Large intestine (tissue), 3 donors: ENCODE results near the gene TRAF2. TPM values are rescaled to one million over a fixed set of nuclear protein-coding genes. Genes with fewer than 3 reads are reported as not detected.

Experiments used
- DNase-seq, 2 donors: peaks; one replicate each; pipeline versions ENCODE4 v3.0.0 to v3.0.0-alpha.2; 2013
- H3K27ac ChIP-seq: one replicate; pipeline ENCODE4 v1.5.1; 2013; ENCODE audit warnings: low read length
- H3K27me3 ChIP-seq: 2 replicates; pipeline ENCODE4 v1.6.1; 2013; ENCODE audit warnings: low read length; ENCODE audit not compliant: control insufficient read depth, insufficient read depth
- H3K36me3 ChIP-seq: 2 replicates; pipeline ENCODE4 v1.6.1; 2013; ENCODE audit warnings: low read length; ENCODE audit not compliant: control insufficient read depth, insufficient read depth
- H3K4me1 ChIP-seq: one replicate; pipeline ENCODE4 v1.6.1; 2013; ENCODE audit warnings: low read length; ENCODE audit not compliant: control insufficient read depth, insufficient read depth
- H3K4me3 ChIP-seq: one replicate; pipeline ENCODE4 v1.5.1; 2013; ENCODE audit warnings: low read length
- H3K9me3 ChIP-seq: one replicate; pipeline ENCODE4 v1.6.1; 2013; ENCODE audit warnings: mild to moderate bottlenecking, low read depth, low read length, moderate library complexity; ENCODE audit not compliant: control insufficient read depth
- WGBS: methylation state at CpG from one replicate; pipeline ENCODE4 v1.1.5; 2013; ENCODE audit warnings: low lambda C conversion rate; ENCODE audit not compliant: insufficient coverage; 5-methylcytosine and 5-hydroxymethylcytosine counted together
- polyA plus RNA-seq: library from polyadenylated mRNA; unstranded; fragments of 120-200 nt; gene quantifications from one replicate; pipeline ENCODE4 v1.2.1, GENCODE V29; 2013

The TRAF2 gene
- polyA plus RNA-seq, 1 donor, result 18.5 TPM

DNA sequence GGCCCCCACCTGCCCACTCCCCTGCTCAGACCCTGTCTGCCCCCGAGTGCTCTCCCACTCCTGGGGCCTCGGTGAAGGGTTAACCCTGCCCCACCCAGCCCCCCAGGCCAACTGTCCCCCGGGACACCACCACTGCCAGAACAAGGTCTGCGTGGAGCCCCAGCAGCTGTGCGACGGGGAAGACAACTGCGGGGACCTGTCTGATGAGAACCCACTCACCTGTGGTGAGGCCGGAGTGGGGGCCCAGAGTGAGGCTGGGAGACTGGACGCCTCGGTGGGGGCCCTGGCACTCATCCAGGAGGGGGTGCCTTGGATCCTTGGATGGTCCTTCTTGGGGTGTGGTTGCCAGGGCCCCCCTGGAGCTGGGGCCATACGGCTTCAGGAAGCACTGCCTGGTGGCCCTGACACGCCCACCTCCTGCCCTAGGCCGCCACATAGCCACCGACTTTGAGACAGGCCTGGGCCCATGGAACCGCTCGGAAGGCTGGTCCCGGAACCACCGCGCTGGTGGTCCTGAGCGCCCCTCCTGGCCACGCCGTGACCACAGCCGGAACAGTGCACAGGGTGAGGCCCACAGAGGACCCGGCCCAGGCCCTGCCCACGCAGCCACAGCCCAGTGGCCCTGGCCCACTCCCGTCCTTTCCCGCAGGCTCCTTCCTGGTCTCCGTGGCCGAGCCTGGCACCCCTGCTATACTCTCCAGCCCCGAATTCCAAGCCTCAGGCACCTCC lies 32.0 kb upstream of the TRAF2 start:
- H3K36me3 ChIP-seq, result peaks cover 82% of the 10 kb centered on the region
- H3K27ac ChIP-seq, result peak overlapping the region; percentile 94
- H3K4me1 ChIP-seq, result peaks cover 90% of the 10 kb centered on the region
- DNase-seq, result peak in 1 of 2 donors; percentile 56
- peak overlapping the region; percentile 100 for H3K4me3 ChIP-seq
- no peaks in the 10 kb centered on the region for H3K27me3 ChIP-seq
- H3K9me3 ChIP-seq, result peaks cover 18% of the 10 kb centered on the region
- WGBS, result no CpG with 5 or more reads among the region's 30 CpGs

DNA sequence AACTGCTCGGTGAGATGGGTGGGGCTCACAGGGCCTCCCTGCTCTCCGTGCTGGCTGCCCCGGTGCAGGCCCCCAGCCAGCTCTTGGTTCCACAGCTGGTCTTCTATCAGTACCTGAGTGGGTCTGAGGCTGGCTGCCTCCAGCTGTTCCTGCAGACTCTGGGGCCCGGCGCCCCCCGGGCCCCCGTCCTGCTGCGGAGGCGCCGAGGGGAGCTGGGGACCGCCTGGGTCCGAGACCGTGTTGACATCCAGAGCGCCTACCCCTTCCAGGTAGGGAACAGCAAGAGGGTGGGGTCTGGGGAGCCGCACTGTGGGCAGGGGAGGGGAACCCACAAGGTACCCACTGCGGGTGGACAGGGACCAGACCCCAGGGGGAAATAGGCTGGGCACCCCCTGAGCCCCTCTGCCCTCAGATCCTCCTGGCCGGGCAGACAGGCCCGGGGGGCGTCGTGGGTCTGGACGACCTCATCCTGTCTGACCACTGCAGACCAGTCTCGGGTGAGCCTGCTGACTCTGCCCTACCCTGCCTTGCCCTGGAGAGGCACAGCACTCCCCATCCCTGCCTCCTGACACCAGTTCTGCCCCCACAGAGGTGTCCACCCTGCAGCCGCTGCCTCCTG lies 31.4 kb upstream of the TRAF2 start:
- Histone ChIP-seq H3K4me3 (peak overlapping the region; percentile 100), H3K4me1 (peaks cover 94% of the 10 kb centered on the region), H3K36me3 (peaks cover 87% of the 10 kb centered on the region), H3K27me3 (no peaks in the 10 kb centered on the region), H3K9me3 (peaks cover 18% of the 10 kb centered on the region), H3K27ac (peak overlapping the region; percentile 94)
- WGBS, result no CpG with 5 or more reads among the region's 23 CpGs
- DNase-seq, result no peak

DNA sequence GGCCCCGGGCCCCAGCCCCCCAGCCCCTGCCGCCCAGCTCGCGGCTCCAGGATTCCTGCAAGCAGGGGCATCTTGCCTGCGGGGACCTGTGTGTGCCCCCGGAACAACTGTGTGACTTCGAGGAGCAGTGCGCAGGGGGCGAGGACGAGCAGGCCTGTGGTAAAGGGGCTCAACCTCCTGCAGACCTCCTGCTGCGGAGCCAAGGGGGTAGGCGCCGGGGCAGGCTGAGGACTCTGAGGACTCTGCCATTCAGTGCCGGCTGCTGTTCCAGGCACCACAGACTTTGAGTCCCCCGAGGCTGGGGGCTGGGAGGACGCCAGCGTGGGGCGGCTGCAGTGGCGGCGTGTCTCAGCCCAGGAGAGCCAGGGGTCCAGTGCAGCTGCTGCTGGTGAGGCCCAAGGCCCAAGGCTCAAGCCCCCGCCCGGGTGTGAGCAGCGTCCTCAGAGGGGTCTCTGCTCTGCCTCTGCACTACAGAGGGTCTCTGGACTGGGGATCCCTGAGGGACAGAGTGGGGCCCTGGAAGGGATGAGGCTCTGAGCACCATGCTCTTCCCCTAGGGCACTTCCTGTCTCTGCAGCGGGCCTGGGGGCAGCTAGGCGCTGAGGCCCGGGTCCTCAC lies 30.7 kb upstream of the TRAF2 start:
- peaks cover 92% of the 10 kb centered on the region for H3K4me1 ChIP-seq
- H3K36me3 ChIP-seq, result peaks cover 84% of the 10 kb centered on the region
- DNase-seq, result no peak
- no CpG with 5 or more reads among the region's 26 CpGs for WGBS
- H3K27ac ChIP-seq, result peak overlapping the region; percentile 94
- peak overlapping the region; percentile 100 for H3K4me3 ChIP-seq
- no peaks in the 10 kb centered on the region for H3K27me3 ChIP-seq
- H3K9me3 ChIP-seq, result peaks cover 18% of the 10 kb centered on the region

DNA sequence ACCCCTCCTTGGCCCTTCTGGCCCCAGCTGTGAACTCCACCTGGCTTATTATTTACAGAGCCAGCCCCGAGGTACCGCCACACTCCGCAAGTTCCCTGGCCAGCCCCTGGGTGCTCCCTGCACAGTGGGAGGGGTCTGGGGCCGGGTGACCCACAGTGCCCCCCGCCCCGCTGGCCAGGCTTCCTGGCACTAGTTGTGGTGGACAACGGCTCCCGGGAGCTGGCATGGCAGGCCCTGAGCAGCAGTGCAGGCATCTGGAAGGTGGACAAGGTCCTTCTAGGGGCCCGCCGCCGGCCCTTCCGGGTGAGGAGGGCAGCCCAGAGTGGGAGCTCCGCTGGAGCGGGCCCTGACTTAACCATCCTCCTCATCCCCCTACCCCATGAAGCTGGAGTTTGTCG lies 30.2 kb upstream of the TRAF2 start:
- DNase-seq, result peak in 1 of 2 donors; percentile 25
- Histone ChIP-seq H3K27ac (peak overlapping the region; percentile 94), H3K9me3 (peaks cover 18% of the 10 kb centered on the region), H3K36me3 (peaks cover 84% of the 10 kb centered on the region), H3K4me1 (peaks cover 92% of the 10 kb centered on the region), H3K27me3 (no peaks in the 10 kb centered on the region), H3K4me3 (peak overlapping the region; percentile 100)
- no CpG with 5 or more reads among the region's 15 CpGs for WGBS

DNA sequence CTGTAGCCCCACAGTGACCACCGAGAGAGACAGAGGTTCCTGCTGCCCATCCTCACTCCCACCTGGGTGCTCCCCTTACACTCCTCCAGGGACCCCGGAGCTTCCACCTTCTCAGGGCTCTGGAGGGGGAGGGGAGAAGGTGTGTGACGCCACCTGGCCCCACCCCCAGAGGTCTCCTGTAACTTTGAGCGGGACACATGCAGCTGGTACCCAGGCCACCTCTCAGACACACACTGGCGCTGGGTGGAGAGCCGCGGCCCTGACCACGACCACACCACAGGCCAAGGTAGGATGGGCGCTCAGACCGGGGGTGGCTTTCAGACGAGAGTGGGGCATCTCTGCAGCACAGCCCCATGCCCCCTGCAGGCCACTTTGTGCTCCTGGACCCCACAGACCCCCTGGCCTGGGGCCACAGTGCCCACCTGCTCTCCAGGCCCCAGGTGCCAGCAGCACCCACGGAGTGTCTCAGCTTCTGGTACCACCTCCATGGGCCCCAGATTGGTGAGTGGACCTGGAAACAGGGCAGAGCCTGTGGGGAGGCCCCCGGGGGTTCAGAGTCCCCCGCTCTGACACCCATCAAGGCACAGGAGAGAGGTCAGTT lies 29.7 kb upstream of the TRAF2 start:
- no peaks in the 10 kb centered on the region for H3K27me3 ChIP-seq
- no CpG with 5 or more reads among the region's 14 CpGs for WGBS
- peak overlapping the region; percentile 94 for H3K27ac ChIP-seq
- peaks cover 84% of the 10 kb centered on the region for H3K36me3 ChIP-seq
- peaks cover 18% of the 10 kb centered on the region for H3K9me3 ChIP-seq
- no peak for DNase-seq
- peaks cover 92% of the 10 kb centered on the region for H3K4me1 ChIP-seq
- H3K4me3 ChIP-seq, result peak overlapping the region; percentile 100

DNA sequence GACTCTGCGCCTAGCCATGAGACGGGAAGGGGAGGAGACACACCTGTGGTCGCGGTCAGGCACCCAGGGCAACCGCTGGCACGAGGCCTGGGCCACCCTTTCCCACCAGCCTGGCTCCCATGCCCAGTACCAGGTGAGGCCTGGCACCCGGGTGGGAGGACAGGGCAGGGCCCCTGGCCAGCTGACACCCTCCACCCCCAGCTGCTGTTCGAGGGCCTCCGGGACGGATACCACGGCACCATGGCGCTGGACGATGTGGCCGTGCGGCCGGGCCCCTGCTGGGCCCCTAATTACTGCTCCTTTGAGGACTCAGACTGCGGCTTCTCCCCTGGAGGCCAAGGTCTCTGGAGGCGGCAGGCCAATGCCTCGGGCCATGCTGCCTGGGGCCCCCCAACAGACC lies 29.1 kb upstream of the TRAF2 start:
- Histone ChIP-seq H3K27ac (peak overlapping the region; percentile 94), H3K4me3 (peak overlapping the region; percentile 100), H3K9me3 (peaks cover 18% of the 10 kb centered on the region), H3K36me3 (peaks cover 86% of the 10 kb centered on the region), H3K27me3 (no peaks in the 10 kb centered on the region), H3K4me1 (peaks cover 87% of the 10 kb centered on the region)
- no CpG with 5 or more reads among the region's 19 CpGs for WGBS
- peak in 1 of 2 donors; percentile 53 for DNase-seq

DNA sequence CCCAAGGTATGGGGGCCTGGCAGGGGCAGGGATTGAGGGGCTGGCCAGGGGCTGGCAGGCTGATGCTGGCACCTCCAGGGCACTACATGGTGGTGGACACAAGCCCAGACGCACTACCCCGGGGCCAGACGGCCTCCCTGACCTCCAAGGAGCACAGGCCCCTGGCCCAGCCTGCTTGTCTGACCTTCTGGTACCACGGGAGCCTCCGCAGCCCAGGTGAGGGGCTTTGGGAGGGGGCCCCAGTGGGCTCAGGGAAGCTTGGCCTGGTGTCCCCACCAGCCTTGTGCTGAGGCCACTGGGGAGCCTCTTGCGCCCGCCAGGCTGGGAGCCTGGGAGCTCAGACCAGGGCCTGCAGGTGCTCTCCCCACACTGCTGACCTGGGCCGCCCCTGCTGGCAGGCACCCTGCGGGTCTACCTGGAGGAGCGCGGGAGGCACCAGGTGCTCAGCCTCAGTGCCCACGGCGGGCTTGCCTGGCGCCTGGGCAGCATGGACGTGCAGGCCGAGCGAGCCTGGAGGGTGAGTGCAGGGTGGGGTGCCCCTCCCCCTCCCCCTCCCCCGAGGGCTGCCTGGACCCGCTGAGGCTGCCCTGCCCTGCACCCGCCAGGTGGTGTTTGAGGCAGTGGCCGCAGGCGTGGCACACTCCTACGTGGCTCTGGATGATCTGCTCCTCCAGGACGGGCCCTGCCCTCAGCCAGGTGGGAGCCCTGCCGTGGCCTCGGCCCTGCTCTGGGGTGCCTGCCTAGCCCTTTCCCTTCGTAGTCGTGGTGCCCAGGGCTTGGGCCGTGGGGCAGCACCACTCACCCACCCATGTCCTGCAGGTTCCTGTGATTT lies 28.5 kb upstream of the TRAF2 start:
- H3K9me3 ChIP-seq, result peaks cover 18% of the 10 kb centered on the region
- peak in 1 of 2 donors; percentile 63 for DNase-seq
- H3K27ac ChIP-seq, result peak overlapping the region; percentile 94
- no peaks in the 10 kb centered on the region for H3K27me3 ChIP-seq
- peak overlapping the region; percentile 4 for H3K4me3 ChIP-seq
- peaks cover 90% of the 10 kb centered on the region for H3K36me3 ChIP-seq
- H3K4me1 ChIP-seq, result peaks cover 82% of the 10 kb centered on the region
- WGBS, result no CpG with 5 or more reads among the region's 29 CpGs

DNA sequence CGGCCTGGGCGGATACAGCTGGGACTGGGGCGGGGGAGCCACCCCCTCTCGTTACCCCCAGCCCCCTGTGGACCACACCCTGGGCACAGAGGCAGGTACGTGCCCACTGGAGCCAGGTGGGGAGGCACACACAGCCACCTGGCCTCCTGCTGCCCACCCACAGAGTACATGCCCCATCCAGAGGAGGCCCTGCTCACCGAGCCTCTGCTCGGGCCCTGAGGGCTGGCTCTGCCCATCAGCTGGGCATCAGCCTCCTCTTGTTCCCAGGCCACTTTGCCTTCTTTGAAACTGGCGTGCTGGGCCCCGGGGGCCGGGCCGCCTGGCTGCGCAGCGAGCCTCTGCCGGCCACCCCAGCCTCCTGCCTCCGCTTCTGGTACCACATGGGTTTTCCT lies 27.9 kb upstream of the TRAF2 start:
- Histone ChIP-seq H3K9me3 (peaks cover 18% of the 10 kb centered on the region), H3K4me3 (peak overlapping the region; percentile 4), H3K4me1 (peaks cover 76% of the 10 kb centered on the region), H3K27ac (peak overlapping the region; percentile 94), H3K36me3 (peaks cover 90% of the 10 kb centered on the region), H3K27me3 (no peaks in the 10 kb centered on the region)
- WGBS, result no CpG with 5 or more reads among the region's 15 CpGs
- no peak for DNase-seq

DNA sequence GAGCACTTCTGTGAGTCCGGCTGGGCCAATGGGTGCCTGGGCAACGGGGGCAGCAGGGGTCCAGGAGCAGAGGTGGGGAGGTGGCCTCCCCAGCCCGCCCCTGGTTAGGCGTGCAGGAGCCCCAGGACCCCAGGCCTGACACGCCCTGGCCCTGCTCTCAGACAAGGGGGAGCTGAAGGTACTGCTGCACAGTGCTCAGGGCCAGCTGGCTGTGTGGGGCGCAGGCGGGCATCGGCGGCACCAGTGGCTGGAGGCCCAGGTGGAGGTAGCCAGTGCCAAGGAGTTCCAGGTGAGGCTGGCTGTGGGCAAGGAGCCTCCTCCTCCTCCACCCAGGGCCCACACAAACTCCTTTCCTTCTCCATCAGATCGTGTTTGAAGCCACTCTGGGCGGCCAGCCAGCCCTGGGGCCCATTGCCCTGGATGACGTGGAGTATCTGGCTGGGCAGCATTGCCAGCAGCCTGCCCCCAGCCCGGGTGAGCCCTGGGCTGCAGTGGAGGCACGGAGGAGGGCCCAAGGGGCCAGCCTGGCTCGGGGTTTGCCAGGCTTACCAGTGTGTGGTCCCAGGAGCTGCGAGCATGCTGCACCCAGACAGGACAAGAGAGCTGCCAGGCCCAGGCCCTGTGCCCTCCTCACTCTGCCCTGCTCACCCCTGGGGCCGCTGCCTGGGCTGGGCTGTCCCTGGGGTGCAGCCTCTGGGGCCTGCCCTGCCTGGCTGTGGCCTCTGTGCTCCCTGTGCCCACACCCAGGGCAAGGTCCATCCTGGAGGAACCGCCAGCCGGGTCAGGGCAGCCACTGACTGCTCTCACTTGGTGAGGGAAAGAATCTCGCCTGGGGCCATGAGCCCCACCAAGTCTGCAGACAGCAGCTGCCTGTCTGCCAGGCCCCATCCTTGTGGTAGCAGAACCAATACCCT lies 27.2 kb upstream of the TRAF2 start:
- Histone ChIP-seq H3K9me3 (peaks cover 18% of the 10 kb centered on the region), H3K4me3 (peak overlapping the region; percentile 14), H3K27me3 (no peaks in the 10 kb centered on the region), H3K36me3 (peaks cover 93% of the 10 kb centered on the region), H3K27ac (peak overlapping the region; percentile 94), H3K4me1 (peaks cover 71% of the 10 kb centered on the region)
- WGBS, result no CpG with 5 or more reads among the region's 20 CpGs
- DNase-seq, result peak; percentile 88 to 94
